ENCODE data around the gene CRKL.

GRCh38 chr22:20982563-20982882 is 65.3 kb downstream of the CRKL start:
- no peak for TF ChIP-seq CTCF (IDR thresholded peaks at IDR 0.05; ENCODE audit: low read depth, low read length)
- no peak for TF ChIP-seq POLR2A (IDR thresholded peaks at IDR 0.05; ENCODE audit: extremely low read depth, insufficient read length)
- no peak for TF ChIP-seq MAX (IDR thresholded peaks at IDR 0.05; ENCODE audit: low read depth, low read length)
- TF ChIP-seq MYC (IDR thresholded peaks at IDR 0.05; ENCODE audit: low read depth, low read length): no peak

Data from NB4 (cell line).